HG03159 (cell line): ENCODE results near the gene WASL.

Experiments used
- ATAC-seq: cut with Tn5 transposase; IDR thresholded peaks from one replicate; pipeline ENCODE4 v1.9.1; 2021; ENCODE audit warnings: mild to moderate bottlenecking, moderate library complexity; ENCODE audit not compliant: unreplicated experiment

The WASL gene

DNA sequence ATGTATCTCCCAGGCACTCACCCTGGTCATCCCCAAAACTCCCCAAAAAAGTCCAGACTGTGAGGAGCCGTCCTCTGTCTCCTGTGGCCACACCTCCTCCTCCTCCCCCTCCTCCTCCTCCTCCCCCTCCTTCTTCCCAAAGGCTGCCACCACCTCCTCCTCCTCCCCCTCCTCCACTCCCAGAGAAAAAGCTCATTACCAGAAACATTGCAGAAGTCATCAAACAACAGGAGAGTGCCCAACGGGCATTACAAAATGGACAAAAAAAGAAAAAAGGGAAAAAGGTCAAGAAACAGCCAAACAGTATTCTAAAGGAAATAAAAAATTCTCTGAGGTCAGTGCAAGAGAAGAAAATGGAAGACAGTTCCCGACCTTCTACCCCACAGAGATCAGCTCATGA lies 86.0 kb downstream of the WASL start:
- no peak for ATAC-seq

- ATAC-seq: no peak
Measured at GRCh38 chr7:123662293-123662692, 86.5 kb downstream of the WASL start.

DNA sequence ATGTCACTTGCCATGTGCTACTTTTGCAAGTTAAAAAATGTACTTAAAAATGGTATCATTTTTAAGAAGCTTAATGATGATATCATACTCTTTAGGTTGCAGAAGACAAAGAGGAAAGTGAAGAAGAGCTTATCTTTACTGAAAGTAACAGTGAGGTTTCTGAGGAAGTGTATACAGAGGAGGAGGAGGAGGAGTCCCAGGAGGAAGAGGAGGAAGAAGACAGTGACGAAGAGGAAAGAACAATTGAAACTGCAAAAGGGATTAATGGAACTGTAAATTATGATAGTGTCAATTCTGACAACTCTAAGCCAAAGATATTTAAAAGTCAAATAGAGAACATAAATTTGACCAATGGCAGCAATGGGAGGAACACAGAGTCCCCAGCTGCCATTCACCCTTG lies 87.0 kb downstream of the WASL start:
- no peak for ATAC-seq

GRCh38 chr7:123660514-123661354 lies 88.1 kb downstream of the WASL start:
- no peak for ATAC-seq

DNA sequence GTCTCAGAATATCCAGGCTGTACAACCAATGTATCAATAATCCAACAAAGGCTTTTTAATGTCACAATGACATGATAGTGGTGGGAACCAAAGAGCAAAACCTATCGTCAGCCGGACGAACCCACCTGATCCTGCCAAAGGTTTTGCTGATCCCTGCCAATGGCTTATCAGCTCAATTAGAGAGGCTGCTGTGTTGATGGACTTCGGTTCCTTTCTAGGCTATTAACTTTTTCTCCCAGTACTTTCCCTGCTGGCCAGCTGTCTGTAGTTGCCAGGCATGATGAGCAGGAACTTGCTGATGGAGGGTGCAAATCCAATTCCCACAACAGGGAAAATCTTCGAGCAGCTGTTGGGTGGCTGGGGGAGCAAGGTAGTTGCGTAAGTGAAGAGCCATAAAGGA lies 90.8 kb downstream of the WASL start:
- no peak for ATAC-seq

DNA sequence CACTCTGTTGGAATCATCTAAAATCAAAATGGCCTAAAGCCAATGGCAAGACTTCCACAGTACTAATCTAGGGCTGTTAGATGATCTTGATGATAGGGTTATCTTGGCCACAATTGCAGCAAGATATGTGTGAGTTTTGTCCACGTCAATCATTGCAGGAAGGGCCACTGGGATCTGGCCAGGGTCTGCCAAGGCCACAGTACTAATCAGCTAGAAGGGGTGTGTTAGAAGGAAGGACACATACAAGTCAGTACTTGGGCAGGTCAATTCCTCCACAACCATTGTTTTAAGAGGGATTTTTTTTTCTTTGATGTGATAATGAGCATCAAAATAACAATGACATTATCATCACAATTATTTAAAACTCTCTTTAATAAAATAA lies 91.5 kb downstream of the WASL start:
- ATAC-seq: no peak

- no peak for ATAC-seq
Measured at GRCh38 chr7:123656544-123657303, 92.1 kb downstream of the WASL start.

DNA sequence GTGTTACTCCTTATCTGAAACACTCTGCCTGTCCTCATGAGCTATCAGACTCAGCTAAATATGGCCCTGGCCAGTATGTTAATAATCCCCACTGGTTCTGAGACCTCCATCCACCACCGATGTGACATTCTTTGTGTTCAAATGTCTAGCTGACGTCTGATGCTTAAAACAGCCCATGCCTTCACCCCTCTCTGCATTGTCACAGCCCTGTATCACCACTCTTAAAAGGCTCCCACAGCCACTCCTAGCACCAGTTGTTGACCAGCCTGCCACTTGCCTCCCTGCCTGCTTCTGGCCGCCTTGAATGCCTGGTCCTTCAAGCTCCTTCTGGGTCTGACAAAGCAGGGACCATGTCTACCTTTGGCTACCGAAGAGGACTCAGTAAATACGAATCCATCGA lies 93.2 kb downstream of the WASL start, which contains the start of gene LMOD2:
TSS of gene LMOD2 (plus strand) at position 253 of the 400 bp plus-strand sequence. CDS start at position 351, 98 bp downstream.
- ATAC-seq: no peak

DNA sequence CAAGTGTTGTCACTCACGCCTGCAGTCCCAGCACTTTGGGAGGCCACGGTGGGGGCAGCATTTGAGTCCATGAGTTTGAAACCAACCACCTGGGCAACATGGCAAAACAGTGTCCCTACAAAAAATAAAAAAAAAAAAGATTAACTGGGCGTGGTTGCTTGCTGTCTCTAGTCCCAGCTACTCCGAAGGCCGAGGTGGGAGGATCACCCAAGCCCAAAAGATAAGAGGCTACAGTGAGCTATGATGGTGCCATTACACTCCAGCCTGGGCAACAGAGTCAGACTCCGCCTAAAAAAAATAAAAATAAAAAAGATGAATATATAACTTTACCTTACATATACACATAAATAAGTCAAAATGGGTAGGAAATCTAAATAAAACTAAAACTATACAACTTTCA lies 95.6 kb downstream of the WASL start:
- ATAC-seq: no peak

GRCh38 chr7:123652406-123652805 lies 96.4 kb downstream of the WASL start:
- no peak for ATAC-seq

DNA sequence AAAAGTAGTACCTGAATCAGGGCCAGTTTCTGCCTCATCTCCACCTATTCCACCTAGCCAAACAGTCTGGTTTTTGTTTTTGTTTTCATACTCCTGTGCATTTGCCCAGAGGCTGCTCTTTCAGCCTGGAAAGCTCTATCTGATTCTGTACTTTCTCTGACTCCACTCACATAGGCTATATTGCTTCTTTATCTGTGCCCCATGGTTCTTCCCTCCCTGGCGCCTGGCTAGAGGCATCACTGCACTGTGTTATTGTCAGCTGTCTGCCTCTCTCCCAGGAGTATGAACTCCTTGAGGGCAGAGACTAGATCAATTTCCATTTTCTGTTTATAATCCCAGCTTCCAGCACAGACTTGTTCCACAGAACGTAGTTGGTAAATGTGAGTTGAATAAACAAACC lies 98.2 kb downstream of the WASL start:
- ATAC-seq: no peak

GRCh38 chr7:123649964-123650363 lies 98.8 kb downstream of the WASL start:
- no peak for ATAC-seq

DNA sequence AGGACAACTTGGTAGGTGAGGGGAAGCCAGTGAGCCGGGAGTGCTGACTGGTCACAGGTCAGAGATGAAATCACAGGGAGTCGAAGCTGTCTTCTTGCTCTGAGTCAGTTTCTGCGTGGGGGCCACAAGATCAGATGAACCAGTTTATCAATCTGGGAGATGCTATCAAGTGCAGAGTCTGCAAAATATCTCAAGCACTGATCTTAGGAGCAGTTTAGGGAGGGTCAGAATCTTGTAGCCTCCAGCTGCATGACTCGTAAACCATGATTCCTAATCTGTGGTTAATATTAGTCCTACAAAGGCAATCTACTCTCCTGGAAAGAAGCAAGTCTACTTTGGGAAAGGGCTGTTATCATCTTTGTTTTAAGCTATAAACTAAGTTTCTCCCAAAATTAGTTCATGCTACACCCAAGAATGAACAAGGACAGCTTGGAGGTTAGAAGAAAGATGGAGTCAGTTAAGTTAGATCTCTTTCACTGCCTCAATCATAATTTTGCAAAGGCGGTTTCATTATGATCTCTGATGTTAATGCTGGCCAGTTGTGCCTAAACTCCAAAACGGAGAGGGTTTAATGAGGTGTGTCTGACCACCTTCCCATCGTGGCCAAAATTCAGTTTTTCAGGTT lies 101.6 kb downstream of the WASL start:
- ATAC-seq: no peak

- no peak for ATAC-seq
Measured at GRCh38 chr7:123645516-123645915, 103.3 kb downstream of the WASL start.

GRCh38 chr7:123643495-123644441 lies 105.0 kb downstream of the WASL start:
- ATAC-seq: no peak

- no peak for ATAC-seq
Measured at GRCh38 chr7:123641901-123642300, 106.9 kb downstream of the WASL start.

DNA sequence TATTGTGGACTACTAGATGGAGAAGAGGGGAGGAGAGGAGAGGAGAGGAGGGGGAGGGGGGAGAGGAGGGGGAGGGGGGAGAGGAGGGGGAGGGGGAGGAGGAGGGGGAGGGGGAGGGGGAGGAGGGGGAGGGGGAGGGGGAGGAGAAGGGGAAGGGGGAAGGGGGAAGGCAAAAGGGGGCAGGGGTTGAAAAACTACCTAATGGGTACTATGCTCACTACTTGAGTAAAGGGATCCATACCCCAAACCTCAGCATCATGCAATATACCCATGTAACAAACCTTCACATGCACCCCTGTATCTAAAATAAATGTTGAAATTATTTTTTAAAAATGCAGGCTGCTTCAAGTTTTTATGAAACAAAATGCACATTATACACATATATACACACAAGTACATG lies 108.2 kb downstream of the WASL start:
- no peak for ATAC-seq

DNA sequence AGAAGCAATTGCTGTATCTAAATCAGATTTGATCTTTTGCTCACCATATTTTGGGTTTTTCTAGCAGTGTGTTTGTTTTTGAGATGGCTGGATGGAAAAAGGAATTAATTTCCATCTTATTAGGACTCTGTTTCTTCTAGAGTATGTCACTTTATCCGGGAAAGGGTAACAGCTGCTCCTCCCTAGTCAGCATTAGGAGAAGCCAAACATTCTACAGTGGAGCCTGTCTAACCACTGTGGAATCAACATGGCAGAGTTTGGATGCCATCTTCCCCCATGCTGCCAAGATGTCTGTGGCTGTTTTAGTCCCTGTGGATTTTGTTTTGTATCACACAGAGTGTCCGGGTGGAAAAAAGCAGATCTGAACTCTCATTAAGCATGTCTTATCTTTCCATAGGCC lies 109.2 kb downstream of the WASL start:
- no peak for ATAC-seq

- ATAC-seq: no peak
Measured at GRCh38 chr7:123637878-123638277, 110.9 kb downstream of the WASL start.

DNA sequence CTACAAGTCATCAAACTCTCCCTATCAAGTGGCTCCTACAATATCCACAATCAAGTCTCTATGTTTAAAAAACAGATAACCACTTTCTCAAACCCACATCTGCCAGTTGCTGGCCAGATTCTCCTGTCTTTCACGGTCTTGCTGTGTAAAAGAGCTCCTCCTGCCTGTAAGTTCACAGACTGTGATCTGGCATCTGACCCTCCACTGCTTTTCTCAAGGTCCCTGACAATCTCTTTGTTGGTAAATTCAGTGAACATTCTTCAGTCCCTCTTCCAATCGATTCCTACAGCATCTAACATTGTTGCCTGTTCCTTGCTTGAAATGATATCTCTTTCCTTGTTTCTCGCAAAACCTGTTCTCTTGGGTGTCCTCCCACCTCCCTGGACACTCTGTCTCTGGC lies 111.6 kb downstream of the WASL start:
- no peak for ATAC-seq
